Esophagus (tissue), 2 donors: ENCODE data around the gene THAP3. TPM values are rescaled to one million over a fixed set of nuclear protein-coding genes. Genes with fewer than 3 reads are reported as not detected.

Experiments
- H3K27ac ChIP-seq, 2 donors: one replicate each; pipeline ENCODE4 v1.5.1; 2013; ENCODE audit warnings: low read depth in 2 of 2, mild to moderate bottlenecking in 2 of 2, inconsistent platforms in 1 of 2, low read length in 1 of 2, moderate library complexity in 1 of 2
- H3K27me3 ChIP-seq, 2 donors: one replicate each; pipeline ENCODE4 v1.6.1; 2013; ENCODE audit warnings: low read length in 2 of 2, control low read depth in 1 of 2, mild to moderate bottlenecking in 1 of 2; ENCODE audit not compliant: insufficient read depth in 2 of 2, control insufficient read depth in 1 of 2
- H3K36me3 ChIP-seq, 2 donors: one replicate each; pipeline ENCODE4 v1.6.1; 2013; ENCODE audit warnings: low read length in 1 of 2; ENCODE audit not compliant: control insufficient read depth in 2 of 2, insufficient read depth in 2 of 2
- H3K4me1 ChIP-seq, 2 donors: one replicate each; pipeline ENCODE4 v1.6.1; 2013; ENCODE audit warnings: low read length in 1 of 2; ENCODE audit not compliant: control insufficient read depth in 2 of 2, insufficient read depth in 2 of 2
- H3K4me3 ChIP-seq, 2 donors: one replicate each; pipeline ENCODE4 v1.5.1; 2013; ENCODE audit warnings: low read length in 2 of 2, mild to moderate bottlenecking in 2 of 2, low read depth in 1 of 2, moderate library complexity in 1 of 2
- H3K9me3 ChIP-seq, 2 donors: one replicate each; pipeline ENCODE4 v1.6.1; 2013; ENCODE audit warnings: mild to moderate bottlenecking in 2 of 2, low read depth in 1 of 2, low read length in 1 of 2, moderate library complexity in 1 of 2; ENCODE audit not compliant: control insufficient read depth in 2 of 2, insufficient read depth in 1 of 2
- WGBS, 2 donors: extraction: QIAGEN DNeasy Blood & Tissue Kit; methylation state at CpG; one replicate each; pipeline ENCODE4 v1.1.7; 2013; 5-methylcytosine and 5-hydroxymethylcytosine counted together
- polyA plus RNA-seq, 2 donors: library from polyadenylated mRNA; stranded (reverse); fragments of 200-250 nt; gene quantifications; one replicate each; pipeline ENCODE4 v1.2.3, GENCODE V29; 2013
- donor health status: healthy with polysubstance abuse.
- donor health status: Bipolar disorder and iron deficiency.

THAP3 gene
- polyA plus RNA-seq, 2 donors = 10.5 to 18.1 TPM

- H3K27ac ChIP-seq = peak overlapping the region; percentile 98 to 100
Observed at GRCh38 chr1:6612641-6613360, 11.9 kb upstream of the THAP3 start.

GRCh38 chr1:6613361-6614018 is 11.2 kb upstream of the THAP3 start, which contains the start of gene PHF13:
Gene PHF13 (plus strand): TSS chr1:6613731. CDS start chr1:6614067, 336 bp downstream.
- H3K4me1 ChIP-seq = peaks cover 0 to 2% of the 10 kb centered on the region in 2 donors
- H3K9me3 ChIP-seq = no peaks in the 10 kb centered on the region
- H3K27me3 ChIP-seq = no peaks in the 10 kb centered on the region
- H3K27ac ChIP-seq = peak within 1 kb of the TSS; percentile 98 to 100
- peak within 1 kb of the TSS; percentile 82 to 90 for H3K4me3 ChIP-seq
- H3K36me3 ChIP-seq = peaks cover 0 to 3% of the 10 kb centered on the region in 2 donors
- WGBS, 2 donors = 1% methylated on average over 49 to 84 of the region's 84 CpGs

More at GRCh38 chr1:6612641-6613360, 11.9 kb upstream of the THAP3 start:
- Histone ChIP-seq H3K4me1 (peaks cover 0 to 2% of the 10 kb centered on the region in 2 donors), H3K4me3 (peak overlapping the region; percentile 44 to 77), H3K9me3 (no peaks in the 10 kb centered on the region), H3K36me3 (peaks cover 0 to 3% of the 10 kb centered on the region in 2 donors), H3K27me3 (no peaks in the 10 kb centered on the region)
- 0% methylated on average over 45 to 67 of the region's 67 CpGs for WGBS, 2 donors

DNA sequence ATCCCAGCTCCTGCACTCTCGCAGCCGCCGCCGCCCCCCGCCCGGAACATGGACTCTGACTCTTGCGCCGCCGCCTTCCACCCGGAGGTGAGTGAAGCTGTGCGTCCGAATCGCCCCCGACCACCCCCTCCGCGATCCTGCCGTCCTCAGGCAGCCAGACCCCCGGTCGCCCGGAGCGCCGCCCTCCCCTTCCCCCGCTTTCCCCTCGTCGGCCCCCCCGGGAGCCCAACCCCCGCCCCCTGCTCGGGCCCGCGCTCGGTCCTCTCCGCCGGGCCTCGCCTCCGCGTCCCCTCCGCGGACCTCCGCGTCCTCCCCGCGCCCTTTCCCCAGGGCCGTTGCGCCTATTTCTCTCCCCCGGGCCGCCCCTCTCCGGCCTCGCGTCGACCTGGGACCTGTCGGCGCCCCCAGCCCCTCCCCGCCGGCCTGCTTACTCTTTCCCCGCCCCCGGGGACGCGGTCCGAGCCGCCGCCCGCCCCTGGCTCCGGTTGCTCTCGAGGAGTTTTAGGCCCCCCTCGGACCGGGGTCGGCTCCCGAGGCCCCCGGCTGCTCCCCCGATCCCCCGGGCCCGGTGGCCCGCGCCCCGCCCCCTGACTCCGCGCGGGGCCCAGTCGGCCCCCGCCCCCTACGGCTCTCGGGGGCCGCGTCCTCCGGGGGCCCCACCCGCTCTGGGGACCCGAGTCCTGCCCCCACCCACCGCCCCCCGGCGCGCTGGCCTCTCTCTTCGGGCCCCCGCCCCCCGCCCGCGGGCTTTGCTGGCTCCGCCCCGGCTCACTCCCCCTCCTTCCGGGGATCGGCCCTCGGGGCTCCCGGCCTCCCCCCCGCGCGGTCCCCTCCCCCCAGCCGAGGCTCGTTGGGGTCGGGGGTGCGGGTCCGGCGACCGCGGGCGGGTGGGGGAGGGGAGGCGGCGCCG is 10.4 kb upstream of the THAP3 start:
- Histone ChIP-seq H3K27me3 (no peaks in the 10 kb centered on the region), H3K9me3 (no peaks in the 10 kb centered on the region), H3K27ac (peak overlapping the region; percentile 86 to 93), H3K36me3 (peaks cover 0 to 3% of the 10 kb centered on the region in 2 donors), H3K4me1 (peaks cover 0 to 2% of the 10 kb centered on the region in 2 donors), H3K4me3 (peak overlapping the region; percentile 82 to 90)
- WGBS, 2 donors = 1 to 3% methylated on average over 60 to 117 of the region's 117 CpGs

- Histone ChIP-seq H3K9me3 (no peaks in the 10 kb centered on the region), H3K36me3 (peaks cover 3 to 11% of the 10 kb centered on the region in 2 donors), H3K4me1 (peaks cover 0 to 2% of the 10 kb centered on the region in 2 donors), H3K27ac (peak overlapping the region; percentile 86 to 93), H3K4me3 (peak overlapping the region; percentile 82 to 90), H3K27me3 (no peaks in the 10 kb centered on the region)
- WGBS, 2 donors = 1 to 2% methylated on average over 53 to 82 of the region's 82 CpGs
Observed at GRCh38 chr1:6614929-6615785, 9.5 kb upstream of the THAP3 start.

- Histone ChIP-seq H3K27ac (no peak overlapping the region), H3K27me3 (no peaks in the 10 kb centered on the region), H3K4me3 (no peak overlapping the region), H3K9me3 (no peaks in the 10 kb centered on the region), H3K4me1 (no peaks in the 10 kb centered on the region), H3K36me3 (peaks cover 9 to 33% of the 10 kb centered on the region in 2 donors)
- 95 to 97% methylated on average over 4 of the region's 4 CpGs for WGBS, 2 donors
Observed at GRCh38 chr1:6619045-6619444, 5.6 kb upstream of the THAP3 start.

DNA sequence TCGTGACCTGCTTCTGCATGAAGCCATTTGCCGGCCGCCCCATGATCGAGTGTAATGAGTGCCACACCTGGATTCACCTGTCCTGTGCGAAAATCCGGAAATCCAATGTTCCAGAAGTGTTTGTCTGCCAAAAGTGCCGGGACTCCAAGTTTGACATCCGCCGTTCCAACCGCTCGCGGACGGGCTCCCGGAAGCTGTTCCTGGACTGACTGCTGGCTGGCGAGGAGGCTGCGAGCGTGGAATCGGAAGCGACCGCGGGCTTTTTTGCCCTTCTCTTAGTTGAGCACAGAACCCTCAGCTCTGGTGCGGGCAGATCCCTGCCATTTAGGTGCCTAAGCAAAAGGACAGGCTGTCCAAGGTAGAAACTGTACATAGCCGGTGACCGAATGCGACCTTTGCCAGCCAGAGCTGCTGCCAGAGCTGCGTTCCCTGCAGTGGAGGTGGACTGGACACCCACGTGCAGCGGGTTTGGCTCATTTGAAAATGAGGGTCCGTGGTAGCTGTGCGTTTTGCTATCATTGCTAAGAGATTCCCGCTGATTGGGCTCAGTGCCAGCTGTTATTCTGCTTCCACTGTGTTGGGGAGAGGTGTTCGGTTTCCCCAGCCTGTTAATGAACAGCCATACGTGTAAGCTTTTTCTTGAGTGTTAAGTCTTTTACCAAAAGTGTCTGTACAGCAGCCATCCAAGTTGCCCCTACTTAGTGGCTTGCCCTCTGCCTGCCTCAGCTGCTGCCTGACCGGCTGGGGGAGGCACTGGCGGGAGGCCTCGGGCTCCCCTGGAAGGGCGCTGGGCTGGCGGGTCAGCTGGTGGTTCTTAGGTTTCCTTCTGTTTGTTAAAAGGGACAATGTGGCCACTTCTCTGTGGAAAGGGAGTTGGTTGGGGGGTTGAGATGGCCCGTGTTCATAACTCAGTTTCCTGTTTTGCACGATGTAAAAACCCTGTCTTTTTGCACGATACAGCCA is 3.0 kb upstream of the THAP3 start:
- Histone ChIP-seq H3K4me3 (no peak overlapping the region), H3K36me3 (peaks cover 9 to 35% of the 10 kb centered on the region in 2 donors), H3K4me1 (no peaks in the 10 kb centered on the region), H3K9me3 (no peaks in the 10 kb centered on the region), H3K27ac (no peak overlapping the region), H3K27me3 (no peaks in the 10 kb centered on the region)
- 90% methylated on average over 41 of the region's 41 CpGs for WGBS, 2 donors

DNA sequence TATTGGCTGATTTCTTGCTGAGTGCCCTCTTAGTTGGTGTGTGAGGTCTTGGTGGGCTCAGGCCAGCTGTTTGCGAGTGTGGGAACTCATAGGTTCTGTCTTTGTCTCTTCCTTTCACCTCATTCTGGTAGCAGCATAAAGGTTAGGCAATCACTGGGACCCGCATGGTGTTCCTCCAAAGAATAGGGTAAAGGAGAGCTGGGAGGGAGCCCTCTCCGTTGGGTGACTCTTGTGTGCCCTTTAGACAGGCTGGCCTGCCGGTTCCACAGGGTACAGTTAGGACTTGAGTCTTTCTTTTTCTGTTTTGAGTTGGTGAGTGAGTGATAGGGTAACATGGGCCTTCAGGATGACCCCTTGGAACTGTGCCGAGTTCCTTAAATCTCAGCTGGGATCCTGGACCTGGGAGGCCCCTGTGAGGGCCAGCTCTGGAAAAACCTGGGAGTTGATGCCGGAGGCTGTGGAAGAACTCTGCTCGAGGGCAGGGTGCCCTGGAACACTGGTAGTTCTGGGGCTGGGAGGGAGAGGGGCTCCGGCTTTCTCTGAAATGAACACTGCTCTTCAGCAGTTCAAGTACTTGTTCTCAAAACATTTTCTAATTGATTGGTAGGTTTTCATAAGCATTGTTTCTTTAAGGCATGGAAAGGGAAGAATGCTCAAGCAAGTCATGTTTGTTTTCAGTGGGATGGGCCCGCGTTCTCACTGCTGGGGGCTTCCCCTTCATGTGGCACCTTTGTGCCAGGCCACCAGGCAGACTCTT is 2.1 kb upstream of the THAP3 start:
- H3K4me1 ChIP-seq = no peaks in the 10 kb centered on the region
- H3K36me3 ChIP-seq = peaks cover 9 to 34% of the 10 kb centered on the region in 2 donors
- no peak overlapping the region for H3K4me3 ChIP-seq
- peak overlapping the region in 1 of 2 donors; percentile 8 for H3K27ac ChIP-seq
- 81% methylated on average over 10 of the region's 10 CpGs for WGBS, 2 donors
- no peaks in the 10 kb centered on the region for H3K9me3 ChIP-seq
- no peaks in the 10 kb centered on the region for H3K27me3 ChIP-seq
